ENCODE data around the gene TAP2.
"Not testable (repeated sequence)": the region's sequence is repeated elsewhere in the genome, so short reads cannot be mapped to it uniquely, and the experiment has no call there.

TAP2 gene

DNA sequence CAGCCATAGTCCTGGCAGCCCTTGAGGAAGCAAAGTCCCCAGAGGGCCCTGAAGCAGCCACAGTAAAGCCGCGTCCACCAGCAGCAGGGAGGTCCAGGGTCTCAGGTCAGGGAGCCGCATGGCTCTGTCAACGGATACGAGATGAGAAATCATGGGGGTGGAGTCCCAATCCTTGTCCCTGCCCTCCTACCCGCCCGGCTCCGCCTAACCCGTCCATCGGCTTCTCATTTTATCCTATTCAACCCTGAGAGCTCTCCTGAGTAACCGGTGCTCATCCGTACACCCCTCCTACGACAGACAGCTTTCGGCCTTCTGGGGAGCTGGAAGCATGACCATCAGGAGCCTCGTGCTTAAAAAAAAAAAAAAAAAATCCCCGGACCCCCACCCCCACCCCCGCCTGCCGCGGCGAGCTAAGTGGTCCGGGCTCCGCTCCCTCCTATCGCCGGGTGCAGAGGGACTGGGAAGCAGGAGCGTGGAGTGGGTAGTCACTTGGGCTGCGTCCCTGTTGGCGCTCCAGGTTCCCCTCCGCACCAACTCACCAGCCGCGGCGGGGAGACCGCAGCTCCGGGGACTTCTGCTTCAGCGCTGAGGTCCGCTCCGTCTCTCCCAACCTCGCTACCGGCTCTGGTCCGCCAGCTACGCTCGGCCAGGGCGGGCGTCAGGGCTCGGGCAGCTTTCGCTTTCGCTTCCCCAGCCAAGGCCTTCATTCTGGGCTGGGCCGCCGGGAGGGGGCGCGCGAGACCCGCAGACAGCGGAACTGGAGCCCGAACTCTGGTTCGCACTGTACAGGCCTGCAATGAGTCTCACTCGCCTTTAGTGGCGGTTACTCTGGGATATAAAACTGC, at the start of gene TAP2:
Gene TAP2 (minus strand): TSS at position 626 of the 845 bp plus-strand sequence. CDS start 506 bp downstream, at position 120.
- peak; percentile 43 for DNase-seq (ENCODE audit: low read depth, low spot score)
- peak within 1 kb of the TSS; percentile 83 for H3K27ac ChIP-seq

DNA sequence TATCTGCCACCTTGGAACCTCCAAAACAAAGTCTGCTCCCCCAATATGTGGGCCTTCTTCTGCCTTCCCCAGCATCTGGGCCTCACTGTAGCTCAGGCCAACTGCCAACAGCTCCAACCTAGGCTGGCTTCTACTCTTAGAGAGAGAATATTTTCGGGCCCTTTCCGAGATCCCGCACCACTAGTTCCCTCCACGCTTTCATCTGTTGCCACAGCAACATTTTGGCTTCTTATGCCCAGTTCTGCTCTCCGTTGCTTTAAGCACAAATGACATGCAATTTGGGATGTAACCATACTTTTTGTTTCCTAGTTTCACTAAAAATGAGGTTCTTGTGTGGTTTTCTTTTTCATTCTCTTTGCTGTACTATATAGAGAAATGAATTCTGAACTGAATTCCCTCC, 49.1 kb upstream of the TAP2 start:
- DNase-seq (ENCODE audit: low read depth, low spot score), result no peak
- H3K27ac ChIP-seq, result no peak overlapping the region

DNA sequence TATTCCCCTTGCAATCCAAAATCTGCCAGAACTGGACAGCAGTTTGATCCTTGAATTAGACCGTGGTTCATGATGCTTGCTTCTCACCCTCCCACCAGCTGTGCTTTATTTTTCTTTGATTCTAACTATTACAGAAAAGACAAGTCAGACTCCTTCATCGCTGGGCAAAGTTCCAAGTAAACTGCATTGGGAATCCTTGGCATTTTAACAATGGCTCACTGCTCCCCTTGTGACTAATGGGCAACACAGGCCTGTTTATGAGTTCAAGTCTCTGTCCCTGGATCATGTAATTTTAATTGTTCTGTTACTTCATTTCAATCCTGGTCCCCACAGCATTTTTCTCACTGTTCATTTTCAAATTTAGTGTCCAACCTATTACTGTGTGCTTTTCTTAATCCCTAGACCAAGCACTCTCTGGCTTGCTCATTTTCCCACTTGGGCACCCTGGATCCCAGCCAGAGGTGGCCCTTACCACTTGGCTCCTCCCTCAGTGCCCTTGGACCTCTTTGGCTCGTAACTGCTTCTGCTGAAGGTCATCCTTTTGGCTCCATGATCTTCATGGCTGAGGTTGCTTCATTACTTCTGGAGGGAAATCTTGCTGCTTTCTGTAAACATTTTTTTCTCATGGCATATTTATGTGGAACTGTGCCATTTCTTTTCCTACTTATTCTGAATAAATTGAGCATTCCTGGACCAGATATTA, 48.3 kb upstream of the TAP2 start:
- DNase-seq (ENCODE audit: low read depth, low spot score), result peak; percentile 20
- H3K27ac ChIP-seq, result no peak overlapping the region

DNA sequence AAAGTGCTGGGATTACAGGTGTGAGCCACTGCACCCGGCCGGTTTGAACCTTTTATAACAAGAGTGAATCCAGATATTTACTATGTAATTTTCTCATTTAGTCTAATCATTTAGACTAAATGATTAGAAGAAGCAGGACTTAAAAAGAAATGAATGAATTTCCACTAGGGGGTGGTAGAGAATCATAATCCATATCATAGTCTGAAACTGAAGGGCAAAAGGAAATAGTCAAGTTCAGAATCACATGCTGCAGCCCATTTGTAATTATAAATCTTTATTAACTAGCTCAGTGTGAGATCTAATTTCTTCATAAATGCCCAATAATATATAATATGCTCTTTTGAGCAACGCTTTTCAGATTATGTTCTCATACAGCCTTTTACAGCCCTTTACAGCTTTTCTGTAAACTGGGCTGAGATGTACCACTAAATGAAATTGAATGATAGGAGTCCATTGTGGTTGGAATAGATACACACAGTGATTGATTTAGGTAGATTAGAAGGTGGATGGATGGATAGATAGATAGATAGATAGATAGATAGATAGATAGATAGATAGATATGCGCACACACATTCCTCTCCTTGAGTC, 47.3 kb upstream of the TAP2 start:
- no peak overlapping the region for H3K27ac ChIP-seq
- DNase-seq (ENCODE audit: low read depth, low spot score), result no peak

DNA sequence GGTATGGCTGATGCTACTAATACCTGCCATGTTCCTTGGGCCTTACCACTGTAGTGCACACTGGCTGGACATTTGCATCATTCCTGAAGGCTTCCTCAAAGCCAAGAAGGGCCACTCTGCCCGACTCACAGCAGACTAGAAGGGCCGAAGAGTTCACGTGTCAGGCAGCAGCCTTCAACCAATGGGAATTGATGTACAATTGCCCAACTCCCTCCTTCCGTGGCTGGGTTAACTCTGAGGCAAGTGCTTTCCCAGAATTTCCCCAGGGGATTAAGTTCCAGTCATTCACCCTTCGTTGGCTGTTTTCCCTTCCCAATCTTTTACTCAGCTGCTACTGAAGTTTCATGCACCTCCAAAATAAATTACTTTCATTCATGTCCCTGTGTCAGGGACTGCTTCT, 45.2 kb upstream of the TAP2 start:
- H3K27ac ChIP-seq, result no peak overlapping the region
- DNase-seq (ENCODE audit: low read depth, low spot score), result no peak

DNA sequence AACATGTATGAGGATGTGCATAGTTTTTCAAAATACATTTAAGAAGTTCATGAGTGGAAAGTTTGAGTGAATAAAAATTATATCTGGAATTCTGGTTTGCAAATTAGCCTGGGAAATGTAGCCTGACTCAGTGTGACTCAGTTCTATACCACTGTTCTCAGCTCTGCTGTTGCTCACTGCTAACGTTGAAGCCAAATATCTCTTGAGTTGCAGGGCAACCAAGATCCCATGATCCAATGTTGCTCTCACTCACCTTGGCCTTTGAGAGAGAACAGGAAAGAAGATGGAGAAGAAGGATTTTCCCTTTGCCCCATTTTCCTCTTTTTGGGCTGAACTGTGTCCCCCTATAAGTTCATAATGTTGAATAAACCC, 44.3 kb upstream of the TAP2 start:
- no peak for DNase-seq (ENCODE audit: low read depth, low spot score)
- peak overlapping the region; percentile 15 for H3K27ac ChIP-seq

DNA sequence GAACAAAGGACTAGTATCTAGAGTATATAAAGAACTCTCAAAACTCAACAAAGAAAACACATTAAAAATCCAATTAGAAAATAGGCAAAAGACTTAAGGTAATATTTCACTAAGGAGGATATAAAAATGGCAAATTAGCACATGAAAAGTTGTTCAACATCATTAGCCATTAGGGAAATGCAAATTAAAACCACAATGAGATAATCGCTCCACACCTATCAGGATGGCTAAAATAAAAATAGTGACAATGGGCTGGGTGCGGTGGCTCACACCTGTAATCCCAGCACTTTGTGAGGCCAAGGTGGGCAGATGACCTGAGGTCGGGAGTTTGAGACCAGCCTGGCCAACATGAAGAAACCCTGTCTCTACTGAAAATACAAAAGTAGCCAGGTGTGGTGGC, 42.4 kb upstream of the TAP2 start:
- H3K27ac ChIP-seq; DNase-seq (ENCODE audit: low read depth, low spot score): not testable (repeated sequence)

DNA sequence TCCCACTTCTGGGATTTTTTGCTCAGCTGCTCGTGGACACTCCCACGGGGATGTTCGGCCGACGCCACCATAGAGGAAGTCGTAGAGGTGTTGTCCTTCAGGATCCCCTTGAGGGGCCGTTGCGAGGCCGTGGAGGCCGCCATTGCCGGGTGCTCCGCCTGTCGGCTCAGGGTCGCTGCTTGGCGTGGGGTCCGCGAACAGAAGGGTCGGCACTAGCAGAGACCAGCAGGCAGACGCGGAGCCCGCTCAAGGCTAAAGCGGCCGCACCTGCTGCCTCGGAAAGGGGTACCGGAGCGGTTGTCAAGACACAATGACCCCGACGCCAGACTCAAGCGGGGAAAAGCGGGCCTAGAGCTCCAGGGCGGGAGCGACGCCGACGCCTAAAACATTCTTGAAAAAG, 41.2 kb upstream of the TAP2 start:
- no peak overlapping the region for H3K27ac ChIP-seq
- DNase-seq (ENCODE audit: low read depth, low spot score), result no peak

DNA sequence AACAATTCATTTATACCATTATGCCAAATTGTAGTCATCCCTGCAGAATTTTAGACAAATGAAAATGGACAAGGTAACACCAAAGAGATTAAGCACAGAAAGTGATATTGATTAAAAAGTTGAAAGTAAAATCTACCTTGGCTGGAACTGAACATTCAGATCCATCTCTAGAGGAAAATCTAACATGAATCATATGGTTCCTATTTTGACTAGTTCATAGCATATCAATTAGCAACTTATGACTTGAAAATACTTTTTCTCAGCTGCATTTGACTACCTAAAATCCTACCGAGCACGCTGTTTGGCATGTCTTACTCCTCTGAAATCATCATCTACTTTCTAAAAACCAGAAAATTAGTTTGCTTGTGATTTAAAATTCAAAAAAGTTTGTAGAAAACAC, 38.1 kb upstream of the TAP2 start:
- no peak overlapping the region for H3K27ac ChIP-seq
- DNase-seq (ENCODE audit: low read depth, low spot score), result no peak

DNA sequence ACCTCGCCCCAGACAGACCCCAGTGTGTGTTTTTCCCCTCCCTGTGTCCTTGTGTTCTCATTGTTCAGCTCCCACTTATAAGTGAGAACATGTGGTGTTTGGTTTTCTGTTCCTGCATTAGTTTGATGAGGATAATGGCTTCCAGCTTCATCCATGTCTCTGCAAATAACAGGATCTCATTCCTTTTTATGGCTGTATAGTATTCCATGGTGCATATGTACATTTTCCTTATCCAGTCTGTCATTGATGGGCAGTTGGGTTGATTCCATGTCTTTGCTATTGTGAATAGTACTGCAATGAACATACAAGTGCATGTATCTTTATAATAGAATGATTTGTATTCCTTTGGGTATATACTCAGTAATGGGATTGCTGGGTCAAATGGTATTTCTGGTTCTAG, 35.4 kb upstream of the TAP2 start:
- not testable (repeated sequence) for H3K27ac ChIP-seq; DNase-seq (ENCODE audit: low read depth, low spot score)

DNA sequence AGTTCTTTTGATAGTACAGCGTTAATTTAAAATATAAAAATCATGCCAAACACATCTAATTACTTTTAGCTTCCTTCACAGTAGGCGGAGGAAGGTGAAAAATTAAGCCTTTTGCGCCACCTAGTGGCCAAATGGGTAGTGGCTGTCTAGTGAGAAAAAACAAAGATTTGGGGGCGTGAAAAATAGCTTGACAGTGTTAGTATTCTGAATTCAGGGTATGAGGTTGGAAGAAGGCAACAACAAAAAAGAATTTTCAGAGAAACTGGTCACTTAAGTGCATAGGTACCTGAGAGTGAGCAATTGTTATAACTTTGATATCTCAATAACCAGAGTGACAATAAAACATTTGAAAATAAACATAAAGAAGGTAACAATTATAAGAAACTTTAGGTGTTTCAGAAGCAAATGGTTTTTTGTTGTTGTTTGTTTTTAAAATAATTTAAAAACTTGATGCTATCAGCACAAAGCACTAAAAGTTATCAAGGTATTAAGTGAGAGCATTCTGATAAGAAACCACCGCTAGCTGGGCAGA, 29.8 kb upstream of the TAP2 start:
- DNase-seq (ENCODE audit: low read depth, low spot score), result no peak
- H3K27ac ChIP-seq, result no peak overlapping the region

DNA sequence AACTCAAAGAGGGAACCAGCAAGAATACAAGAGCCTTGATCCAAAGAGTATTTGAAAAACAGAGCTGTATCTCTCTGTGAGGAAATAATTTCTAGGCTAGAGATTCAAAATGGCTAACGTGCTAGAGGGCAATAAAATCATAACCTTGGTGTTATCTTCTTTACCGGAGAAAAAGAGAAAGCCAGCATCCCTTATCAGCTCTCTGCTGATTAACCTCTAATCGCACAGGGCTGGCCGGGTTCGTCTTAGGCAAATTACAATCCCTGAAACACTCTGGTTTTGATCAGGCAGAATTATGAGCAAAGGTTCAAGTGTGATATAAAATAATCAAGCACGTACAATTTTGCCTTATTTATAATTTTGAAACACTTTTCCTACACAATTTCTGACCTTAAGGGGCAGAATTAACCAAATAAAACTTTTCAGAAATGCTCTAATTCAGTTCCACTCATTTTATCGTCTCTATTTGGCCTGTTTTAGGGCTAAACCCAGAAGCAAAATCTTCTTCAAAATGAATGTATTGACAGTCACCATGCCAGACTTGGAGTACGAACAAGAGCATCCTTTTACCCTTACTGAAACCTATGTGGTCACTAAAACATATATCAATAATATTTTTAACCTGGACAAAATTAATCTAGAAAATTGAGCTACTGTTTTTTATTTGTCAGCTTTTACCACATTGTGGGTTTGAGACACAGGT, 29.2 kb upstream of the TAP2 start:
- no peak overlapping the region for H3K27ac ChIP-seq
- no peak for DNase-seq (ENCODE audit: low read depth, low spot score)

DNA sequence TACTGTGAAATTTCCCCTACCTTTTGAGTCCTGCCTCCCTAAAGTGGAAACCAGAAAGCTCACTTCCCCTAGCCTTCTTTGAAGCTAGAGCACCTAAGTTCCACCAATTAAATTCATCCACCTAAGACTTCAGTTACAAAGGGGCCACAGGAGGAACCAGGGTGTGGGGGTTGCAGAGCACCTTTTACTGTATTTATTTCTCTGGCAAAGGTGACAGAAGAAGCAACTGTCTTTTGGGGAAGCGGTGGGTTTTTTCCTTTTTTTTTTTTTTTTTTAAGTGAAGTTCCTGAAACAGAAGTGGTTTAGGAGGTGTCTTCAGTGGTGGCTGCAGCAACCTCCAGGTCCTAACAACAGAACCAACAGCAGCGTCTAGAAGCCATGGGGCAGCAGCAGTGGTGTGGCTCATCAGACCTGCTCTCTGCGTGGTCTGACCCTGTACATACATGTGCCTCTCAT, 28.5 kb upstream of the TAP2 start:
- no peak overlapping the region for H3K27ac ChIP-seq

DNA sequence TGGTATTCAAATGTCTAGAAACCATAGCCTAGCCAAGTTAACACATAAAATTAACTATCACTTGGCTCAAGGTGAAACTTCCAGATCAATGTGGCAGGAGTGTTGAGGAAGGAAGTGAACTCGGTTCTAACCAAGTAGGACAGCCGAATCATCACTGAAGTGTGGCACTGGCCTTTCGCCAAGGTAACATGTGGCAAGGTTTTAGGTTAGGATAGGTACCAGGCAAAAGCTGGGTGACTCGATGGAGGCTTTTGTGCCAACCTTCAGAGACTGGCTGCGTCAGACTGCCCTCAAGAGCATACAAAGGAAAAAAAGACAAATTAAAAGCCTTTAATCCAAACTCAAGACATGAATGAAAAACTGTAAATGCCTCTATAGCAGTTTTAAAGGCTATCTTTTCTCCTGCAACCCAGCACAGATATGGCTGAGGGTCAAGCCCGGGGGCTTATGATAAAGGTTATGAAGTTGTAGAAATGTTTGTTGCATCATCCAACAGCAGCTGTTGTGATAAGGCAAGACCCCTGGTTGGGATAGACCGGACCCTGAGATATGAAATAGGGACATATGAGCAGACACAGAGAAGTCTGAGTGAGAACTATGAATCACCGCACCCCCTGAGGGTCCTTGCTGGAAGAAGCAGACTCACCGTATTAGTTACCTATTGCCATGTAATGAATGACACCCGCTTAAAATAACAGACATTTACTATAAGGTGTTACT, 27.3 kb upstream of the TAP2 start:
- DNase-seq (ENCODE audit: low read depth, low spot score), result no peak
- no peak overlapping the region for H3K27ac ChIP-seq

More for the DNA sequence above, 28.5 kb upstream of the TAP2 start:
- DNase-seq (ENCODE audit: low read depth, low spot score), result no peak

DNA sequence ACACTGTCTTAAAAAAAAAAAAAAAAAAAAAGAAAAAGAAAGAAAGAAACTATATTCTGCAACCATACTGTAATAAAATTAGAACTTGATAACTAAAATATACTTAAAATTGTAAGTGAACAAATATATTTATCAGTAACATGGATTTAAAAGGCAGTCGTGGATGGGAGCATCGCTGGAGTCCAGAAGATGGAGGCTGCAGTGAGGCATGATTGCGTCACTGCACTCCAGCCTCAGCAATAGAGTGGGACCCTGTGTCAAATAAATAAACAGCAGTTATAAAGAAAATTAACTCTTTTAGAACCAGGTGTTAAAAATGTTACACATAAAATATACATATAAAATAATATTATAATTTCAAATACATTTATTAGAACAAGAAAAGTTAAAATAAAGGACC, 24.2 kb upstream of the TAP2 start:
- DNase-seq (ENCODE audit: low read depth, low spot score), result no peak

DNA sequence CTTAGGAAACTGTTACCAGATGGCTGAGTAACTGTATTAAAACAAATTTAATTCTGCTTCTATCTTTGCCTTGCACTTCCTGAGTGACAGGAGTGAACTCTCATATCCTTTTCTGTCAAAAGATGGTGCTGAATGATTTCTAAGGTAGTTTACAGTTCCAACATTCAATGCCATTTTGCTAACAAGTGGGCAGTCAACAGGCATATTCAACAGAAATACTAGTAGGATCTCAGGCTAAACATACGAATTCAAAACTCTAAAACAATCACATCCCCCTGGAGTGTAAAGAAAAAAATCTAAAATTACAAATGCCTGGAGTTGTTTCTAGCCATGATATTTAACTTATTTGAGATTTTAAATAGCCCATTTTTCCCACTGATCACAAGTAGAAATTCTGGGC, 22.1 kb upstream of the TAP2 start:
- H3K27ac ChIP-seq, result peak overlapping the region; percentile 51
- no peak for DNase-seq (ENCODE audit: low read depth, low spot score)

More for the DNA sequence above, 24.2 kb upstream of the TAP2 start:
- no peak overlapping the region for H3K27ac ChIP-seq

DNA sequence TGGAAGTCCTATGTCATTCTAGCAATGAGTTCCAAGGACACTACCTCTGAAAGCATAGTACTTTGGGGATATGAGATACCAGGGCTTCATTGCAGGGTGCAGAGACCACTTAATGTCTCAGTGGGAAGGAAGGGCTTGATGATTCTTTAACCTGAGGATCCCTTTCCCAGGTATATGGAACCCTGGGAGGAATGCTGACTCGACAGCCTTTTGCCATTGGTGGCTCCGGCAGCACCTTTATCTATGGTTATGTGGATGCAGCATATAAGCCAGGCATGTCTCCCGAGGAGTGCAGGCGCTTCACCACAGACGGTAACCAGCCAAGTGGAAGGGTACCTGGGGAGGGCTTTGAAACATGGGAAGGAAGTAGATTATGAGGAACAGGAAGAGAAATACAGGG, 19.7 kb upstream of the TAP2 start:
- DNase-seq (ENCODE audit: low read depth, low spot score), result no peak
- H3K27ac ChIP-seq, result no peak overlapping the region

DNA sequence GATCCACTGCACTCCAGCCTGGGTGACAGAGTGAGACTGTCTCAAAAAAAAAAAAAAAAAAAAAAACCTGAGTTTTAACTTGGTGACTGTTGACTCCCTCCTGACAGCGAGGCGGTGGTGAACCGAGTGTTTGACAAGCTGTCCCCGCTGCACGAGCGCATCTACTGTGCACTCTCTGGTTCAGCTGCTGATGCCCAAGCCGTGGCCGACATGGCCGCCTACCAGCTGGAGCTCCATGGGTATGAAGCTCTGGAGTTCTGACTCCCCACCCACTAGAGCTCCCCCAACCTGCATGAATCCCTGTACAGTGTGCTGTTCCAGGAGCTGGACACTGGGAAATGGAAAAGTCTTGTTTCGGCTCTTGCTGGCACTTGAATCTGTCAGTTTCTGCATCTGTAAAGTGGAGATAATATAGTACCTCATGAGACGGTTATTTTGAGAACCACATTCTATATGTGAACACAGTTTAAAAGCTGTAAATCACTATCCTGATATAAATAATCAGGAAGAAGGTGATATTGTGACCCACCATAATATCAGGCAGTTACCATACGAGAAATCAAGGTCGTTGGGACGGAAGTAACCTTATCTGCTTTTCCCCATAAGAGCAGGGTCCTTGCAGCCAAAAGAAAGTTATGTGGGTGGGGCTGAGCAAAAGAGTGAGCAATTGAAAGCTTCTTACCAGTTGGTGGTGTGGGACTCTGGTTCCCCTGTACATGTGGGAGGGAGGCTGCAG, 18.8 kb upstream of the TAP2 start:
- no peak for DNase-seq (ENCODE audit: low read depth, low spot score)
- H3K27ac ChIP-seq, result no peak overlapping the region
